ENCODE measurements around the gene ZSCAN16.
"Not testable (repeated sequence)": the region's sequence is repeated elsewhere in the genome, so short reads cannot be mapped to it uniquely, and the experiment has no call there.

Gene ZSCAN16

DNA sequence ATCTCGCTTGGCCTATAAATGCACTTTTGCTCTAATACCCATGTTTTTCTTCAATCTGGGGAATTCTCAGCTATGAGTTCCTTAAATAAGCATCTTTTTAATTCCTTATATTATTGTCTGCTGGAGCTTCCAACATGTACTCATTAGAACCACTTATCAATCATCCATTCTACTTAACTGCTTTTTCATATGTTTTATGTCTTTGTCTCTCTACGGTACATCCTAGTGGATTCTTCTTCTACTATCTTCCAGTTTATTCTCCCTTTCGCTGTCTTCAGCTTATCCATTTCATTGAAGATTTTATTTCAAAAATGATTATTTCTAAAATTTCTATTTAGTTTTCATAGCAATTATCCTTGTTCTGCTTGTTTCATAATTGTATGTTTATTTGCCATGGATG is 12.4 kb upstream of the ZSCAN16 start:
- TF ChIP-seq CTCF (IDR thresholded peaks at IDR 0.05; ENCODE audit: insufficient read depth, low read depth, low read length, missing control alignments): no peak
- no peak for DNase-seq (ENCODE audit: low read depth)
- no peak overlapping the region for H3K4me3 ChIP-seq (ENCODE audit: low read depth, low read length)

DNA sequence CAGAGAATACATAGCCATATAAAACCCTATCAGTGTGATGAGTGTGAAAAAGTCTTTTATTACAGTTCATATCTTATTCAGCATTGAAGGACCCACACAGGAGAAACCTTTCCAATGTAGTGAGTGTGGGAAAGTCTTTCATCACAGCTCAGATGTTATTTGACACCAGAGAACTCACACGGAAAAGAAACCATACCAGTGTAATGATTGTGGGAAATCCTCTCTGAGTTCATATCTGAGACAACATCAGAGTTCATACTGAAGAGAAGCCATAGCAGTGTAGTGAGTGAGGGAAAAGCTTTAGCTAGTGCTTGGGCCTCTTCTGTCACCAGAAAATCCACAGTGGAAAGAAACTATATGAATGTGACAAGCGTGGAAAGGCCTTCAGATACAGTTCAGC is 8.6 kb upstream of the ZSCAN16 start:
- no peak for TF ChIP-seq CTCF (IDR thresholded peaks at IDR 0.05; ENCODE audit: insufficient read depth, low read depth, low read length, missing control alignments)

DNA sequence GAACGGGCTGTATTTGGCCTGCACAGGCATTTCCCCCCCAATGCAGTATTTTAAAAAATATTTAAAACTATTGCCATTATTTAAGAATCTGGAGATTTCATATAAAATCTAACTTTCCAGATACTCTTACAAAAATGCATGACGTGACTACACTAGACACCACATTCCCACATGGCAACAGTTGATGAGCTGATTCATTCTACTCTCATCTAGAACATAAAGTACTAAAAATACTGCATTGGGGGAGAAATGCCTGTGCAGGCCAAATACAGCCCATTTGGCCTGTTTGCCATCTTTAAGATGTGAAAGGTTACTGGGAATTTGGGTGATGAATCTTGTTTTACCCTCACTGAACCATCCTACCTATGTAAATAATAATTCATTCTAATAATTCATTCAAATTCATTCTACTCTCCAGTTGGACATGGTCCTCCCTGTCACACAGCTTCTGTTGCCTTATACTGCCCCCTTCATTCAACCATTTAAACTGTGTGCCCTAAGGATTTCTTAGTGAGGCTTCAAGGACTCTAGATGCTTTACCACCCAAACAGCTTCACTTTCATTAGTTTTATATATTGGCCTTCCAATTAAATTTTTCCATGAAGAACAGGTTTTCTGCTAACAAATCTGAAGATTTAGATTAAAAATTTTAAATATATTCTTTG is 6.9 kb upstream of the ZSCAN16 start:
- no peak overlapping the region for H3K4me3 ChIP-seq (ENCODE audit: low read depth, low read length)
- TF ChIP-seq CTCF (IDR thresholded peaks at IDR 0.05; ENCODE audit: insufficient read depth, low read depth, low read length, missing control alignments): no peak
- DNase-seq (ENCODE audit: low read depth): no peak

More for the DNA sequence above, 8.6 kb upstream of the ZSCAN16 start:
- H3K4me3 ChIP-seq (ENCODE audit: low read depth, low read length): no peak overlapping the region
- no peak for DNase-seq (ENCODE audit: low read depth)

GRCh38 chr6:28118217-28118616 is 6.2 kb upstream of the ZSCAN16 start:
- TF ChIP-seq CTCF (IDR thresholded peaks at IDR 0.05; ENCODE audit: insufficient read depth, low read depth, low read length, missing control alignments): no peak
- no peak overlapping the region for H3K4me3 ChIP-seq (ENCODE audit: low read depth, low read length)
- no peak for DNase-seq (ENCODE audit: low read depth)

DNA sequence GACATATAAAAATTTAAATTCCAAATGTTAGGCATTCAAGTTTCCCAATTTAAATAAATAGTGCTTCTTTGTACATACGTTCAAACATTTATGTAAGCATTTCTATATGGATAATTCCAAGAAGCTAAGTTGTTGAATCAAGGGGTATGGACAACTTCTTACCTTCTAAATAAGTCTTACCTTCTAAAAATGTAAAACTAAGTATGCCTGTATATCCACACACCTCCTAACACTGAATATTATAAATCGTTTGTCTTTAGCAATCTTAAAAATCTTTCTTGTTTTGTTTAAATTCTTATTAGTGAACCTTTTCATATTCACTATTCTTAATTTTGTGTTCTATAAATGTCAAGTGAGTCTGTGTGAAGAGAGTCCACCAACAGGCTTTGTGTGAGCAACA is 2.5 kb upstream of the ZSCAN16 start:
- no peak for DNase-seq (ENCODE audit: low read depth)
- no peak overlapping the region for H3K4me3 ChIP-seq (ENCODE audit: low read depth, low read length)

DNA sequence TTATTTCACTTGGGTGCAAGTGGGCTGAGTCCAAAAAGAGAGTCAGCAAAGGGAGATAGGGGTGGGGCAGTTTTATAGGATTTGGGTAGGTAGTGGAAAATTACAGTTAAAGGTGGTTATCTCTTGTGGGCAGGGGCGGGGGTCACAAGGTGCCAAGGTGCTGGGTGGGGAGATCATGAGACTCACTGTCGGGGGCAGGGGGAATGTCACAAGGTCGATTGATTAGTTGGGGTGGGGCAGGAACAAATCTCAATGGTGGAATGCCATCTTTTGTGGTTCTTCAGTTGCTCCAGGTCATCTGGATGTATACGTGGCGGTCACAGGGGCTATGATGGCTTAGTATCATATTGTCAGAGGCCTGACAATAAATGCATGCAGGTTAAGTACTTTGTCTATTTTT is 2.1 kb upstream of the ZSCAN16 start:
- not testable (repeated sequence) for DNase-seq (ENCODE audit: low read depth); H3K4me3 ChIP-seq (ENCODE audit: low read depth, low read length)

More for the DNA sequence above, 2.5 kb upstream of the ZSCAN16 start:
- TF ChIP-seq CTCF (IDR thresholded peaks at IDR 0.05; ENCODE audit: insufficient read depth, low read depth, low read length, missing control alignments): no peak

DNA sequence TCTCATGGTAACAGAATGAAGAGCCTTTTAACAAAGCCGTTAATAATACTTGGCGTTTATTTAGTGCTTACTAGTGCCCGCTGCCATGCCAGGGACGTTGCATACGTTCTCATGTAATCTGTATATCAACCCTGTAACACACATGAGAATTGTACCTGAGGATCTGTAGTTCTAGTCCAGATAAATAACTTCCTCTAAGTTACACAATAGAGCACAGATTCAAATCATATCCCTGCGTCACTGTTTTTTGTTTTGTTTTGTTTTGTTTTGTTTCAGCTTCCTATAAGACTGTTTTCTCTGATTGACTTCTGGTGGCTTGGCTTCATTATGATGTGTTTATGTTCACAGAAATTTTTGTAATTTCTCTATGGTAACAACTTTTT is 553 bp downstream of the ZSCAN16 start:
- TF ChIP-seq CTCF (IDR thresholded peaks at IDR 0.05; ENCODE audit: insufficient read depth, low read depth, low read length, missing control alignments): no peak
- DNase-seq (ENCODE audit: low read depth): no peak

More for the DNA sequence above, 553 bp downstream of the ZSCAN16 start:
- peak overlapping the region; percentile 100 for H3K4me3 ChIP-seq (ENCODE audit: low read depth, low read length)

All from GM12865 (cell line).